Kidney (tissue), 14 donors: ENCODE results near the gene UNC5A. TPM values are rescaled to one million over a fixed set of nuclear protein-coding genes. Genes with fewer than 3 reads are reported as not detected.

Experiments
- DNase-seq, 5 donors: peaks; one replicate each; pipeline ENCODE4 v3.0.0-alpha.2; 2013 to 2020
- FAIRE-seq: peaks from 2 replicates; lab custom pipeline; 2012; peaks lifted over from hg19 to GRCh38; lab: Jason Lieb, UNC
- H3K27ac ChIP-seq, 2 donors: one replicate each; pipeline ENCODE4 v1.7.0; 2013; ENCODE audit warnings: low read depth in 2 of 2, low read length in 2 of 2, inconsistent platforms in 1 of 2
- H3K27me3 ChIP-seq: one replicate; pipeline ENCODE4 v1.7.1; 2013; ENCODE audit warnings: low read length, inconsistent platforms; ENCODE audit not compliant: control insufficient read depth, insufficient read depth
- H3K36me3 ChIP-seq, 3 donors: one replicate each; pipeline versions ENCODE4 v1.7.0 to v1.7.1; 2013; ENCODE audit warnings: low read length in 3 of 3, control low read depth in 1 of 3, inconsistent platforms in 1 of 3; ENCODE audit not compliant: insufficient read depth in 3 of 3, control insufficient read depth in 2 of 3
- H3K4me1 ChIP-seq, 3 donors: one replicate each; pipeline versions ENCODE4 v1.7.0 to v1.7.1; 2013; ENCODE audit warnings: low read length in 3 of 3, inconsistent platforms in 1 of 3, low read depth in 1 of 3; ENCODE audit not compliant: control insufficient read depth in 2 of 3, insufficient read depth in 2 of 3
- H3K4me3 ChIP-seq, 3 donors: one replicate each; pipeline versions ENCODE4 v1.7.0 to v1.8.1; 2013; ENCODE audit warnings: low read length in 3 of 3, control low read depth in 1 of 3, inconsistent platforms in 1 of 3
- H3K9ac ChIP-seq, 3 donors: one replicate each; pipeline versions ENCODE4 v1.7.0 to v1.7.1; 2013; ENCODE audit warnings: low read length in 3 of 3, control low read depth in 1 of 3, inconsistent platforms in 1 of 3
- H3K9me3 ChIP-seq, 3 donors: one replicate each; pipeline versions ENCODE4 v1.7.0 to v1.7.1; 2013; ENCODE audit warnings: low read length in 3 of 3, control low read depth in 1 of 3, inconsistent platforms in 1 of 3; ENCODE audit not compliant: control insufficient read depth in 2 of 3, insufficient read depth in 1 of 3
- intact Hi-C: fragments of 100-400 bp; cut with DNase I; formaldehyde crosslinking; loops from one replicate; pipeline ENCODE4 v1.11.1; 2022
- polyA plus RNA-seq: library from polyadenylated mRNA; stranded (reverse); fragments of 350-450 nt; fragmentation: Illumina TruSeq; extraction: RNeasy Lipid Tissue Mini Kit (QIAGEN cat#74804); gene quantifications from one replicate; pipeline ENCODE4 v1.2.3, GENCODE V29; 2014; ENCODE audit warnings: low read depth, low replicate concordance; ENCODE audit not compliant: insufficient read depth
- total RNA-seq: library from RNA; stranded (reverse); fragmentation: NEBNext Ultra II Directional; extraction: Animal tissue kit (Norgen Biotek cat#: 25700); gene quantifications from one replicate; pipeline ENCODE4 v1.2.1, GENCODE V29; 2021
- TF ChIP-seq, protein P1 (sequence below): IDR thresholded peaks from 3 replicates; pipeline ENCODE4 v1.5.1; 2012; ENCODE audit warnings: mild to moderate bottlenecking, moderate library complexity, borderline replicate concordance; ENCODE audit not compliant: insufficient read depth; ENCODE audit errors: extremely low read depth
- donor health status: control.
- donor health status: control.
- donor health status: control.
- donor health status: control.
- donor health status: control.
- donor health status: DM: yes; HTN: yes; CAD: no.
- donor health status: Normal renal cell carcinoma (clear cell type).

Gene UNC5A
- total and polyA plus RNA-seq, 2 donors from 2014 or later = 1.5 TPM; not detected in 1

GRCh38 chr5:176853151-176853778 lies 42.9 kb downstream of the UNC5A start:
- H3K27ac ChIP-seq = no peak overlapping the region
- peak in 1 of 5 donors; percentile 56 for DNase-seq

DNA sequence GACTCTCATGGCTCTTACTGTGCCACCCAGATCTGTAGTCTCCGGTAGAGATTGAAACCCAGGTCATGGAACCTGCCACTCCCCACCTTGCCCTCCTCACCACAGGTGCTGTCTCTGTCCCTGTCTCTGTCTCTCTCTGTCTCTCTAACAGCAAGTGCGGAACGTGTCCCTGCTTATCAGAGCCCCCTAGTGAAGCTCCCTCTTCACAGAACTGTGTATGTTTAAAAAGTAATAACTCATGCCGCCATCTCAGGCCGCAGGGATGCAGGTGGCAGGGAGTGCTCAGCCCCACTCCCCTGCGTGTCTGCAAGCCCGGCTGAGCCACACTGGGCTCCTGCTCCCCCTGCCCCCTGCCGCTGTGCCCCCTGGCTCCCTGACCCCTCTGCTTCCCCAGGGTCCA lies 43.8 kb downstream of the UNC5A start:
- H3K4me1 ChIP-seq = no peaks in the 10 kb centered on the region
- TF ChIP-seq, protein P1, sequence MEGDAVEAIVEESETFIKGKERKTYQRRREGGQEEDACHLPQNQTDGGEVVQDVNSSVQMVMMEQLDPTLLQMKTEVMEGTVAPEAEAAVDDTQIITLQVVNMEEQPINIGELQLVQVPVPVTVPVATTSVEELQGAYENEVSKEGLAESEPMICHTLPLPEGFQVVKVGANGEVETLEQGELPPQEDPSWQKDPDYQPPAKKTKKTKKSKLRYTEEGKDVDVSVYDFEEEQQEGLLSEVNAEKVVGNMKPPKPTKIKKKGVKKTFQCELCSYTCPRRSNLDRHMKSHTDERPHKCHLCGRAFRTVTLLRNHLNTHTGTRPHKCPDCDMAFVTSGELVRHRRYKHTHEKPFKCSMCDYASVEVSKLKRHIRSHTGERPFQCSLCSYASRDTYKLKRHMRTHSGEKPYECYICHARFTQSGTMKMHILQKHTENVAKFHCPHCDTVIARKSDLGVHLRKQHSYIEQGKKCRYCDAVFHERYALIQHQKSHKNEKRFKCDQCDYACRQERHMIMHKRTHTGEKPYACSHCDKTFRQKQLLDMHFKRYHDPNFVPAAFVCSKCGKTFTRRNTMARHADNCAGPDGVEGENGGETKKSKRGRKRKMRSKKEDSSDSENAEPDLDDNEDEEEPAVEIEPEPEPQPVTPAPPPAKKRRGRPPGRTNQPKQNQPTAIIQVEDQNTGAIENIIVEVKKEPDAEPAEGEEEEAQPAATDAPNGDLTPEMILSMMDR = no peak
- H3K4me3 ChIP-seq = no peak overlapping the region
- no peaks in the 10 kb centered on the region for H3K9me3 ChIP-seq
- H3K36me3 ChIP-seq = no peaks in the 10 kb centered on the region
- no peak for DNase-seq
- no peaks in the 10 kb centered on the region for H3K27me3 ChIP-seq
- intact Hi-C loops = no loop called here
- H3K27ac ChIP-seq = no peak overlapping the region
- H3K9ac ChIP-seq = no peak overlapping the region
- FAIRE-seq = no peak

More at GRCh38 chr5:176853151-176853778, 42.9 kb downstream of the UNC5A start:
- FAIRE-seq = no peak
- H3K4me1 ChIP-seq = no peaks in the 10 kb centered on the region
- intact Hi-C loops = no loop called here
- H3K9me3 ChIP-seq = no peaks in the 10 kb centered on the region
- TF ChIP-seq, protein P1 = no peak
- H3K4me3 ChIP-seq = no peak overlapping the region
- no peaks in the 10 kb centered on the region for H3K36me3 ChIP-seq
- no peaks in the 10 kb centered on the region for H3K27me3 ChIP-seq
- no peak overlapping the region for H3K9ac ChIP-seq

GRCh38 chr5:176855598-176855997 lies 45.2 kb downstream of the UNC5A start:
- Histone ChIP-seq H3K4me1 (no peaks in the 10 kb centered on the region), H3K27ac (no peak overlapping the region), H3K36me3 (no peaks in the 10 kb centered on the region), H3K9ac (no peak overlapping the region), H3K27me3 (no peaks in the 10 kb centered on the region), H3K4me3 (no peak overlapping the region), H3K9me3 (no peaks in the 10 kb centered on the region)
- intact Hi-C loops = no loop called here
- DNase-seq = peak in 1 of 5 donors; percentile 54
- FAIRE-seq = no peak
- TF ChIP-seq, protein P1 = no peak
